Panc1 (cell line): ENCODE measurements around the gene KIF5B. TPM values are rescaled to one million over a fixed set of nuclear protein-coding genes. Genes with fewer than 3 reads are reported as not detected.

ENCODE experiments used
- ATAC-seq: fragments of 200-7000 bp; cut with Tn5 transposase; 2 replicates; pipeline ENCODE4 v1.9.1; 2020; ENCODE audit warnings: mild to moderate bottlenecking, moderate library complexity
- BruUV-seq: library from RNA; stranded (reverse); fragments of 400-500 nt; replicated peaks from 2 replicates; lab custom pipeline; 2021; lab: Mats Ljungman, UMichigan
- CTCF ChIA-PET: fragments of 300-600 bp; sonication (Branson Sonifier 250); formaldehyde crosslinking; loops from one replicate; lab custom pipeline; 2022; ENCODE audit warnings: antibody characterized with exemption; lab: Charles Lee
- POLR2A ChIA-PET: fragments of 300-600 bp; sonication (Branson Sonifier 250); formaldehyde crosslinking; loops from one replicate; lab custom pipeline; 2022; ENCODE audit warnings: antibody characterized with exemption; lab: Charles Lee
- DNase-seq: peaks from one replicate; pipeline ENCODE4 v3.0.0-alpha.2; 2010; ENCODE audit warnings: low read depth, low spot score
- H3K27ac ChIP-seq: 2 replicates; pipeline ENCODE4 v1.5.1; 2011; ENCODE audit warnings: mild to moderate bottlenecking, low read length, inconsistent platforms
- H3K27me3 ChIP-seq: fragments of 200-500 bp; sonication (Bioruptor generic); 2 replicates; pipeline ENCODE4 v1.6.0; 2014; ENCODE audit warnings: low read length, inconsistent platforms; ENCODE audit not compliant: control insufficient read depth, insufficient read depth
- H3K36me3 ChIP-seq: fragments of 200-500 bp; sonication (Bioruptor generic); 2 replicates; pipeline ENCODE4 v1.5.1; 2014; ENCODE audit warnings: inconsistent platforms, mild to moderate bottlenecking, low read length, moderate library complexity; ENCODE audit not compliant: control insufficient read depth, insufficient read depth
- H3K4me1 ChIP-seq: 2 replicates; pipeline ENCODE4 v1.5.1; 2011; ENCODE audit warnings: inconsistent platforms, mild to moderate bottlenecking, low read length, moderate library complexity; ENCODE audit not compliant: control insufficient read depth, insufficient read depth
- H3K4me3 ChIP-seq, 2 experiments: 2 replicates each; pipeline ENCODE4 v1.5.1; 2011 to 2012; ENCODE audit warnings: low read depth in 2 of 2, low read length in 2 of 2, mild to moderate bottlenecking in 2 of 2, inconsistent platforms in 1 of 2, moderate library complexity in 1 of 2
- H3K9me3 ChIP-seq: fragments of 200-500 bp; sonication (Bioruptor generic); 2 replicates; pipeline ENCODE4 v1.5.1; 2014; ENCODE audit warnings: low read depth, mild to moderate bottlenecking, inconsistent platforms, low read length, moderate library complexity; ENCODE audit not compliant: control insufficient read depth, insufficient read depth
- POLR2AphosphoS5 ChIP-seq: IDR thresholded peaks from 2 replicates; pipeline ENCODE4 v1.6.1; 2012; ENCODE audit warnings: mild to moderate bottlenecking, low read depth, low read length, moderate library complexity
- SIN3A ChIP-seq: IDR thresholded peaks from 2 replicates; pipeline ENCODE4 v1.6.1; 2012; ENCODE audit warnings: low read depth, mild to moderate bottlenecking, low read length, moderate library complexity, borderline replicate concordance; ENCODE audit not compliant: insufficient read depth
- TCF7L2 ChIP-seq: IDR thresholded peaks from 2 replicates; pipeline ENCODE4 v1.6.1; 2011; ENCODE audit warnings: mild to moderate bottlenecking, low read depth, low read length, inconsistent platforms
- in situ Hi-C: cut with HindIII; loops from 2 replicates; pipeline ENCODE4 v1.10.0; 2016; ENCODE audit warnings: low sequenced_read_pairs, low pct_unique_long_range_greater_than_20kb
- intact Hi-C: fragments of 100-400 bp; cut with micrococcal nuclease; formaldehyde crosslinking; loops from one replicate; pipeline ENCODE4 v1.10.0; 2022; ENCODE audit not compliant: unreplicated experiment
- total RNA-seq: library from RNA; stranded (reverse); gene quantifications from one replicate; pipeline ENCODE4 v1.2.1, GENCODE V29; 2021; ENCODE audit not compliant: unreplicated experiment
- TF ChIP-seq, protein P1 (sequence below): fragments of 450-650 bp; IDR thresholded peaks from 2 replicates; pipeline ENCODE4 v1.5.1; 2017; ENCODE audit warnings: mild to moderate bottlenecking
- TF ChIP-seq, protein P2 (sequence below), 2 experiments: IDR thresholded peaks; 2 replicates each; pipeline ENCODE4 v1.6.1; 2011 to 2012; ENCODE audit warnings: low read depth in 2 of 2, control low read depth in 1 of 2, low read length in 1 of 2, mild to moderate bottlenecking in 1 of 2, moderate library complexity in 1 of 2; ENCODE audit not compliant: insufficient read depth in 1 of 2

Gene KIF5B
- total RNA-seq, 1 experiment from 2014 or later, result 89.9 TPM

DNA sequence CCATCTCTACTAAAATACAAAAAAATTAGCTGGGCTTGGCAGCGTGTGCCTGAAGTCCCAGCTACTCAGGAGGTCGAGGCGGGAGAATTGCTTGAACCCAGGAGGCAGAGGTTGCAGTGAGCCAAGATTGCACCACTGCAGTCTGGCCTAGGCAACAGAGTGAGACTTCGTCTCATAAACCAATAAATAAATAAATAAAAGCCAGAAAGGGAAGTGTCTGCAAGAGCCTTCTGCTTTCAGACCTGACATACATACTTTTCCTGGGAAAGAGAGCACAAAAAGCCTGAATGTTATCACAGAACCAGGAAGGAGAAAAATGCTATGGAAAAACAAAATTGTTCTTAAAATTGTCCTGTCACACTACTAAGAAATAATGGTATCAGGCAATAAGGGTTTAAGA lies 4.1 kb upstream of the KIF5B start:
- Histone ChIP-seq H3K4me1 (peaks cover 8% of the 10 kb centered on the region), H3K36me3 (no peaks in the 10 kb centered on the region; the same call in 1 of the 2 replicates), H3K27me3 (no peaks in the 10 kb centered on the region), H3K27ac (no peak overlapping the region), H3K4me3 (no peak overlapping the region), H3K9me3 (no peaks in the 10 kb centered on the region)
- ATAC-seq (no peak), DNase-seq (no peak)
- intact Hi-C loops, result no loop called here
- POLR2A ChIA-PET, result no interaction called here
- in situ Hi-C loops, result no loop called here
- no TSS peak for BruUV-seq
- no peak for TF ChIP-seq TCF7L2
- CTCF ChIA-PET, result interaction anchor here (0.6 kb wide), 1 partner anchor 112 kb away, joined by 3 read pairs; no protein-coding TSS in a partner anchor

DNA sequence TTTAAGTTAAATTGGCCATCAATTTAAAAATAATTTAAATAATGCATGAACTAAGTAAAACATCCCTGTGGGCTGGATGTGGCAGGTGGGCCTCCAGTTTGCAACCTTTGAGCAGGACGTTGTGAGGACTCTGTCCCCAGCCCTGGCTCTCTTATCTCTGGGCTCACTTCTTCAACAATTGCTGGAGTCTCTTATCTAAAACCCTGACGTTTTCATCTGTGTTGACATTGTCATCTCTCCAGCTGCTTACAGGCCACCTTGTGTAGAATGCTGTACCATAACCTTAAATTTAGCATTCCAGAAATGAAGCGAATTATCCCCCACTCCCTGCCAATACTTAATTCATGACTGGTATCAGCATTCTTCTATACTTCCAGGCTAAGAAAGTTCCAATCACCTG lies 3.2 kb upstream of the KIF5B start:
- Histone ChIP-seq H3K36me3 (peaks cover 5% of the 10 kb centered on the region), H3K27ac (no peak overlapping the region), H3K4me3 (no peak overlapping the region), H3K4me1 (peaks cover 8% of the 10 kb centered on the region), H3K27me3 (no peaks in the 10 kb centered on the region), H3K9me3 (no peaks in the 10 kb centered on the region)
- in situ Hi-C loops (no loop called here), intact Hi-C loops (loop anchor here (10.0 kb wide), 1 partner anchor 145 kb away; no protein-coding TSS in a partner anchor)
- POLR2A ChIA-PET, result no interaction called here
- DNase-seq, result no peak
- CTCF ChIA-PET, result no interaction called here
- no TSS peak for BruUV-seq
- TF ChIP-seq TCF7L2 (no peak), SIN3A (no peak), POLR2AphosphoS5 (no peak)
- TF ChIP-seq, protein P1, sequence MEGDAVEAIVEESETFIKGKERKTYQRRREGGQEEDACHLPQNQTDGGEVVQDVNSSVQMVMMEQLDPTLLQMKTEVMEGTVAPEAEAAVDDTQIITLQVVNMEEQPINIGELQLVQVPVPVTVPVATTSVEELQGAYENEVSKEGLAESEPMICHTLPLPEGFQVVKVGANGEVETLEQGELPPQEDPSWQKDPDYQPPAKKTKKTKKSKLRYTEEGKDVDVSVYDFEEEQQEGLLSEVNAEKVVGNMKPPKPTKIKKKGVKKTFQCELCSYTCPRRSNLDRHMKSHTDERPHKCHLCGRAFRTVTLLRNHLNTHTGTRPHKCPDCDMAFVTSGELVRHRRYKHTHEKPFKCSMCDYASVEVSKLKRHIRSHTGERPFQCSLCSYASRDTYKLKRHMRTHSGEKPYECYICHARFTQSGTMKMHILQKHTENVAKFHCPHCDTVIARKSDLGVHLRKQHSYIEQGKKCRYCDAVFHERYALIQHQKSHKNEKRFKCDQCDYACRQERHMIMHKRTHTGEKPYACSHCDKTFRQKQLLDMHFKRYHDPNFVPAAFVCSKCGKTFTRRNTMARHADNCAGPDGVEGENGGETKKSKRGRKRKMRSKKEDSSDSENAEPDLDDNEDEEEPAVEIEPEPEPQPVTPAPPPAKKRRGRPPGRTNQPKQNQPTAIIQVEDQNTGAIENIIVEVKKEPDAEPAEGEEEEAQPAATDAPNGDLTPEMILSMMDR, result no peak
- TF ChIP-seq, protein P2, sequence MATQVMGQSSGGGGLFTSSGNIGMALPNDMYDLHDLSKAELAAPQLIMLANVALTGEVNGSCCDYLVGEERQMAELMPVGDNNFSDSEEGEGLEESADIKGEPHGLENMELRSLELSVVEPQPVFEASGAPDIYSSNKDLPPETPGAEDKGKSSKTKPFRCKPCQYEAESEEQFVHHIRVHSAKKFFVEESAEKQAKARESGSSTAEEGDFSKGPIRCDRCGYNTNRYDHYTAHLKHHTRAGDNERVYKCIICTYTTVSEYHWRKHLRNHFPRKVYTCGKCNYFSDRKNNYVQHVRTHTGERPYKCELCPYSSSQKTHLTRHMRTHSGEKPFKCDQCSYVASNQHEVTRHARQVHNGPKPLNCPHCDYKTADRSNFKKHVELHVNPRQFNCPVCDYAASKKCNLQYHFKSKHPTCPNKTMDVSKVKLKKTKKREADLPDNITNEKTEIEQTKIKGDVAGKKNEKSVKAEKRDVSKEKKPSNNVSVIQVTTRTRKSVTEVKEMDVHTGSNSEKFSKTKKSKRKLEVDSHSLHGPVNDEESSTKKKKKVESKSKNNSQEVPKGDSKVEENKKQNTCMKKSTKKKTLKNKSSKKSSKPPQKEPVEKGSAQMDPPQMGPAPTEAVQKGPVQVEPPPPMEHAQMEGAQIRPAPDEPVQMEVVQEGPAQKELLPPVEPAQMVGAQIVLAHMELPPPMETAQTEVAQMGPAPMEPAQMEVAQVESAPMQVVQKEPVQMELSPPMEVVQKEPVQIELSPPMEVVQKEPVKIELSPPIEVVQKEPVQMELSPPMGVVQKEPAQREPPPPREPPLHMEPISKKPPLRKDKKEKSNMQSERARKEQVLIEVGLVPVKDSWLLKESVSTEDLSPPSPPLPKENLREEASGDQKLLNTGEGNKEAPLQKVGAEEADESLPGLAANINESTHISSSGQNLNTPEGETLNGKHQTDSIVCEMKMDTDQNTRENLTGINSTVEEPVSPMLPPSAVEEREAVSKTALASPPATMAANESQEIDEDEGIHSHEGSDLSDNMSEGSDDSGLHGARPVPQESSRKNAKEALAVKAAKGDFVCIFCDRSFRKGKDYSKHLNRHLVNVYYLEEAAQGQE (IDR thresholded peaks at IDR 0.05; ENCODE audit: insufficient read depth in 1 of 2, low read depth in 2 of 2, low read length in 1 of 2), result no peak
- ATAC-seq, result no peak

DNA sequence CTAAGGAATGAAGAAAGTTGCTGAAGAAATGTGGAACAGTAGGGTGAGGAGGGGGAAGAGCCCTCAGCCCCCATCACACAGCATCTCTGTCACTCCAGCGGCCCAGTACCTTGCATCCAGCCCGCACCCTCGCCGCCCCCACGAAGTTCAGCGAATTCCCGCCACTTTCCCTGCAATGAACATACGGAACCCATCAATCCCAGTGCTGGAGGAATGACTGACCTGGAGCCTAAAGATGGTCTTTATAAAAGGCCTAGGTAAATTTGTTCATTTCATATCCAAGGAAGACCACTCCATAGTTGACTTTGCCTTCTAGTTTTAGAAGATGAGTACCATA lies 779 bp upstream of the KIF5B start:
- peaks cover 5% of the 10 kb centered on the region for H3K36me3 ChIP-seq
- peak overlapping the region; percentile 98 for H3K27ac ChIP-seq
- no peaks in the 10 kb centered on the region for H3K27me3 ChIP-seq
- DNase-seq (no peak), ATAC-seq (no peak)
- BruUV-seq, result TSS peak; percentile 85
- in situ Hi-C loops, result no loop called here
- H3K9me3 ChIP-seq, result no peaks in the 10 kb centered on the region
- intact Hi-C loops, result loop anchor here (10.0 kb wide), 1 partner anchor 148 kb away; no protein-coding TSS in a partner anchor
- TF ChIP-seq POLR2AphosphoS5, result no peak
- TF ChIP-seq, protein P2 (IDR thresholded peaks at IDR 0.05; ENCODE audit: insufficient read depth in 1 of 2, low read depth in 2 of 2, low read length in 1 of 2), result no peak
- no peak for TF ChIP-seq SIN3A
- TF ChIP-seq, protein P1, result no peak
- TF ChIP-seq TCF7L2, result no peak
- ChIA-PET POLR2A (no interaction called here), CTCF (no interaction called here)
- H3K4me3 ChIP-seq, result peak overlapping the region; percentile 83 to 87
- H3K4me1 ChIP-seq, result peaks cover 22% of the 10 kb centered on the region
